ENCODE data around the gene SLC30A2. TPM values are rescaled to one million over a fixed set of nuclear protein-coding genes. Genes with fewer than 3 reads are reported as not detected.

Gene SLC30A2
- total and polyA plus RNA-seq, 2 experiments from 2014 or later = 0.07 TPM; not detected in 1

GRCh38 chr1:26077524-26077923, 31.6 kb upstream of the SLC30A2 start:
- Mint-ChIP-seq H3K4me3 (no peak overlapping the region), H3K36me3 (ENCODE audit: low read depth) (no peaks in the 10 kb centered on the region), H3K27me3 (ENCODE audit: insufficient read depth, low read depth, poor library complexity) (no peaks in the 10 kb centered on the region), H3K9me3 (no peaks in the 10 kb centered on the region), H3K27ac (no peak overlapping the region), H3K4me1 (peaks cover 14% of the 10 kb centered on the region)
- Histone ChIP-seq H3K27ac (ENCODE audit: low read depth) (no peak overlapping the region), H3K4me3 (no peak overlapping the region), H3K36me3 (ENCODE audit: insufficient read depth) (no peaks in the 10 kb centered on the region), H4K20me1 (replicated peaks; ENCODE audit: insufficient read depth) (no peaks in the 10 kb centered on the region), H3K9me2 (ENCODE audit: insufficient read depth) (no peaks in the 10 kb centered on the region), H2AFZ (no peak overlapping the region), H3F3A (replicated peaks; ENCODE audit: low read depth) (no peaks in the 10 kb centered on the region), H3K27me3 (ENCODE audit: insufficient read depth) (no peaks in the 10 kb centered on the region), H3K4me1 (ENCODE audit: insufficient read depth) (peaks cover 14% of the 10 kb centered on the region), H3K4me2 (no peak overlapping the region), H3K79me2 (replicated peaks; ENCODE audit: insufficient read depth) (no peaks in the 10 kb centered on the region)
- DNase-seq (ENCODE audit: low spot score) = no peak
- TF ChIP-seq STAT1 (IDR thresholded peaks at IDR 0.05; ENCODE audit: unreplicated experiment) = no peak
- no peak for TF ChIP-seq JUNB (IDR thresholded peaks at IDR 0.05; ENCODE audit: unreplicated experiment)
- no peak for ATAC-seq

GRCh38 chr1:26075421-26076144, 29.7 kb upstream of the SLC30A2 start:
- Histone ChIP-seq H3K27me3 (ENCODE audit: insufficient read depth) (no peaks in the 10 kb centered on the region), H2AFZ (no peak overlapping the region), H3K4me3 (no peak overlapping the region), H3K4me1 (ENCODE audit: insufficient read depth) (peaks cover 14% of the 10 kb centered on the region), H3K4me2 (no peak overlapping the region), H3K79me2 (replicated peaks; ENCODE audit: insufficient read depth) (no peaks in the 10 kb centered on the region), H4K20me1 (replicated peaks; ENCODE audit: insufficient read depth) (no peaks in the 10 kb centered on the region), H3K27ac (ENCODE audit: low read depth) (no peak overlapping the region), H3K9me2 (ENCODE audit: insufficient read depth) (no peaks in the 10 kb centered on the region), H3K36me3 (ENCODE audit: insufficient read depth) (no peaks in the 10 kb centered on the region), H3F3A (replicated peaks; ENCODE audit: low read depth) (no peaks in the 10 kb centered on the region)
- Mint-ChIP-seq H3K4me3 (no peak overlapping the region), H3K36me3 (ENCODE audit: low read depth) (no peaks in the 10 kb centered on the region), H3K27me3 (ENCODE audit: insufficient read depth, low read depth, poor library complexity) (peaks cover 3% of the 10 kb centered on the region), H3K4me1 (peaks cover 14% of the 10 kb centered on the region), H3K27ac (no peak overlapping the region), H3K9me3 (no peaks in the 10 kb centered on the region)
- DNase-seq (ENCODE audit: low spot score) (no peak), ATAC-seq (no peak)
- no peak for TF ChIP-seq EZH2phosphoT487 (IDR thresholded peaks at IDR 0.05; ENCODE audit: unreplicated experiment)
- no peak for TF ChIP-seq REST (IDR thresholded peaks at IDR 0.05; ENCODE audit: unreplicated experiment)
- TF ChIP-seq EZH2 (IDR thresholded peaks at IDR 0.05; ENCODE audit: low read depth, unreplicated experiment) = no peak
- no peak for TF ChIP-seq ZNF331 (CRISPR knock-in tag; IDR thresholded peaks at IDR 0.05; ENCODE audit: low read depth)
- TF ChIP-seq STAT1 (IDR thresholded peaks at IDR 0.05; ENCODE audit: unreplicated experiment) = no peak
- no peak for TF ChIP-seq ZNF462 (CRISPR knock-in tag; IDR thresholded peaks at IDR 0.05)
- no peak for TF ChIP-seq CTCF (conservative IDR thresholded peaks at IDR 0.05; ENCODE audit: low read depth in 2 of 2)
- no peak for TF ChIP-seq NANOG (IDR thresholded peaks at IDR 0.05; ENCODE audit: borderline replicate concordance)
- no peak for TF ChIP-seq POLR2AphosphoS5 (IDR thresholded peaks at IDR 0.05; ENCODE audit: low read depth)
